GM19438 (cell line): ENCODE data around the gene DNAAF3.
"Not testable (repeated sequence)": the region's sequence is repeated elsewhere in the genome, so short reads cannot be mapped to it uniquely, and the experiment has no call there.

Experiments
- ATAC-seq: cut with Tn5 transposase; IDR thresholded peaks from one replicate; pipeline ENCODE4 v1.9.1; 2021; ENCODE audit warnings: low read depth; ENCODE audit not compliant: unreplicated experiment

DNAAF3 gene

GRCh38 chr19:55176076-55176475, 9.7 kb upstream of the DNAAF3 start:
- ATAC-seq: no peak

GRCh38 chr19:55175117-55175867, 8.9 kb upstream of the DNAAF3 start:
- ATAC-seq: no peak

- ATAC-seq: no peak
These were observed 8.2 kb upstream of the DNAAF3 start for GRCh38 chr19:55174425-55175116.

- no peak for ATAC-seq
These were observed 7.4 kb upstream of the DNAAF3 start for GRCh38 chr19:55173714-55174409.

GRCh38 chr19:55173186-55173713, 6.8 kb upstream of the DNAAF3 start:
- no peak for ATAC-seq

GRCh38 chr19:55172741-55173140, 6.3 kb upstream of the DNAAF3 start:
- no peak for ATAC-seq

GRCh38 chr19:55172318-55172717, 5.9 kb upstream of the DNAAF3 start:
- ATAC-seq: not testable (repeated sequence)

- ATAC-seq: no peak
These were observed 5.0 kb upstream of the DNAAF3 start for GRCh38 chr19:55171440-55171839.

- ATAC-seq: no peak
These were observed 2.7 kb upstream of the DNAAF3 start for GRCh38 chr19:55169136-55169535.

- ATAC-seq: no peak
These were observed 372 bp downstream of the DNAAF3 start for GRCh38 chr19:55165952-55166529.

- no peak for ATAC-seq
These were observed 4.7 kb downstream of the DNAAF3 start for GRCh38 chr19:55161571-55162322.

- no peak for ATAC-seq
These were observed 5.4 kb downstream of the DNAAF3 start for GRCh38 chr19:55160986-55161365.

GRCh38 chr19:55160128-55160985, 6.1 kb downstream of the DNAAF3 start:
- no peak for ATAC-seq

- ATAC-seq: no peak
These were observed 7.3 kb downstream of the DNAAF3 start for GRCh38 chr19:55158848-55159749.

GRCh38 chr19:55158423-55158822, 8.0 kb downstream of the DNAAF3 start:
- ATAC-seq: no peak

- no peak for ATAC-seq
These were observed 9.1 kb downstream of the DNAAF3 start, which contains the start of gene TNNI3 for GRCh38 chr19:55157064-55157908. Gene TNNI3, minus strand, starts transcription at chr19:55157732. Its CDS starts 143 bp downstream, at chr19:55157589.
